ENCODE data around the gene ATP4B.

Gene ATP4B

DNA sequence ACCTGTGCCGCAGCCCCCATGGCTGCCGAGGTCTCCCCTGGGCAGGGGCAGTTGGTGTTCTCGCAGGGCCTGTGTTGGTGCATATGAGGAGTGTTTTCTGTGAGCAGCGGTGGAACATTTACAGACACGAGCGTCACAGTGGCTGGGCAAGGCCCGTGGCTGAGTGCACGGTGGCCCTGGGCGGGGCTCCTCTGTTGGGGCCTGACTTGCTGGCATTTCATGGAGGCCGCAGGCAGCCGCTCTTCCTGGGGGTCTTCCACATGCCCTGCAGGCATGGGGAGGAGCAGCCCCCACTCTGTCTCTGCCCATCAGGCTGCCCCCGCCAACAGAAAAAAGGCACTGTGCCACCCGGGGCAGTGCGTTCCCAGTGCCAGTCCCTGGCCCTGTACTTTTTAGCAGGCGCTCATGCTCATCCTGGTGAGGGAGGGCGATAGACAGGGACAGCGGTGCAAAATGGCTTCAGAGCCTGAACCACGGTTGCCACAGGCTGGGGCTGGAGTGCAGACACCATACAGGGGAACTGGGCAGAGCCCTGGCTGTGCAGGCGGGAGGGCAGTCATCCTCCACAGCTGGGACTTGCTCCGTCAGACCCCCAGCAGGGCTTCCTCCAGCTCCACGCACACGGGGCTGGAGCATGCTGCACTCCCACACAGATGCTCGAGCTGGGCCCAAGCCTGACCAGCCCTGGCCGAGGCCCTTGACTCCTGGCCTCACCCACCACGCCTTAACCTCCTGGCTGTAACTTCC lies 49.9 kb downstream of the ATP4B start:
- no peak for DNase-seq (ENCODE audit: low read depth, low spot score)

DNA sequence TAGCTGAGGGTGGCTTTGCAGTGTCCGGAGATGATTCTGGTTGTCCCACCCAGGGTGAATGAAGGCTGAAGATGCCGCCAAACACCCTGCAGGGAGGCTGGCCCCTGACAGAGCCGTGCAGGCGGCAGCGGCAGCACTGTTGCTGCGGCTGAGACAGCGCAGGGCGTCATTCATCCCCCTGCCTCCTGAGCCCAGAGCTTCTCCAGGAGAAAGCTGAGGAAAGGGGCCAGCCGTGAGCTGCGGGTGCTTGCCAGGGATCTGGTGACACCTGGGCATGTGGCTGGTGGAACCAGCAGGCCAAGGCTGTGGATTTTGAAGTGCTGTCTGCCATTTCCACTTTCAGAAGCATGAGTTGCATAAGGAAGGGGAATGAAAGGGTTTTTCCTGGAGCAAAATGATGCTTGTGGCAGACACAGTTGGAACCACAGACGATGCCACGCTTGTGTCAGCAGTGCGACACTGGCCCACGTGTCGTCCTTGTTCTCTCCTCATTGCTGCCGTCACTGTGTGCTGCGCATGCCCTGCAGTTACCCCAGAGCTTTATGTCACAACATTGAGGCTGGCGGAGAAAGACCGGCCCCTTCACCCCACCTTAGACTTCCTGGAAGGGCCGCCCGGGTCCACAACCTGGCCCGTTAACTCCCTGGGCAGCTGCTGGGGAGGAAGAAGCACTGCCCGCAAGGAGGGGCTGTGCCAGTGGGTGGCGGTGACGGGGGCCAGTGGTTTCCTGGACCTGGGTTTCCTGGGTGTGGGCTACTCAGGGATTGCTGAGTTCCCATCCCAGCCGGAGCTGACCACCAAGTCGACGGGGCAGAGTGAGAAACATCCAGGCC lies 50.7 kb downstream of the ATP4B start:
- DNase-seq (ENCODE audit: low read depth, low spot score), result no peak

DNA sequence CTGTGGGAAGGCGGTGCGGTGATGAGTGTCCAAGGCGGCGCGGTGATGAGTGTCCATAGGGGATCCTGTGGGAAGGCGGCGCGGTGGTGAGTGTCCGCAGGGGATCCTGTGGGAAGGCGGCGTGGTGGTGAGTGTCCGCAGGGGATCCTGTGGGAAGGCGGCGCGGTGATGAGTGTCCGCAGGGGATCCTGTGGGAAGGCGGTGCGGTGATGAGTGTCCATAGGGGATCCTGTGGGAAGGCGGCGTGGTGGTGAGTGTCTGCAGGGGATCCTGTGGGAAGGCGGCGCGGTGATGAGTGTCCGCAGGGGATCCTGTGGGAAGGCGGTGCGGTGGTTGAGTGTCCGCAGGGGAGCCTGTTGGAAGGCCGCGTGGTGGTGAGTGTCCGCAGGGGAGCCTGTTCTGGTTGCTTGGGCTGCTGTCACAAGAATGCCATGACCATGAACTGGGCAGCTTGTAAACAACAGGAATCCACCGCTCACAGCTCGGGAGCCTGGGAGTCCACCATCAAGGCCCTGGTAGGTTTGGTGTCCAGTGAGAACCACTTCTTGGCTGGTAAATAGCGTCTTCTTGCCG lies 52.0 kb downstream of the ATP4B start:
- no peak for DNase-seq (ENCODE audit: low read depth, low spot score)

DNA sequence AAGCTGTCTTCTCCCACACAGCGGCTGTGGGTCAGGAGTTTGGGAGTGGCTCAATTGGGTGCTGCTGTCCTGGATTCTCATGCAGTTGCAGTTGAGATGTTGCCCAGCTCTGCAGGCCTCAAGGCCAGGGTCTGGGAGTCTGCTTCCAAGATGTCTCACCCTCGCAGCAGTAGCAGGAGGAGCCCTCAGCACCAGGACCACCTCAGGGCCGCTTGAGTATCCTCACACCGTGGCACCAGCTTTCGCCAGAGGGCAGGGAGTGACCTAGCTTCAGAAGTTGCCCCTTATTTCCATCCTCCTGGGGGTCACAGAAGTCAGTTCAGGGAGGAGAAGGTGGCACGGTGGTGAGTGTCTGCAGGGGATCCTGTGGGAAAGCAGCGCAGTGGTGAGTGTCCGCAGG lies 52.5 kb downstream of the ATP4B start:
- DNase-seq (ENCODE audit: low read depth, low spot score), result no peak

DNA sequence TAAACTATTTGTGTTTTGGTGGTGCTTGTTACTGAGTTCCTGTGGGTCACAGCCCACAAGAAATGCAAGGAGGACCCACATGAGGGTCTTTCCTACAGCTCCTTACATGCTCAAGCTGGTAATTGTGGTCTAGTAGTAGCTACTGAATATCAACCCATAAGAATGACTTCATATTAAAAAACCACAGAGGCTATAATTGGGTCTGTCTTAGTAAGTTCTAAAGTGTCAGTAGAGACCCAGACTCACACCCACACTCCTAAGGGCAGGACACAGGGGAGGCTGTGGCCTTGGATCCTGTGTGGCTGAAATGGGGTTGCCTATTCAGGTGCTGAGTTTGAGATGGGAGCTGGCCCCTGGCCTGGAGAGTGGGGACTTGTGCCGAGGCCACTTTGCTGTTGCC lies 53.8 kb downstream of the ATP4B start:
- no peak for DNase-seq (ENCODE audit: low read depth, low spot score)

DNA sequence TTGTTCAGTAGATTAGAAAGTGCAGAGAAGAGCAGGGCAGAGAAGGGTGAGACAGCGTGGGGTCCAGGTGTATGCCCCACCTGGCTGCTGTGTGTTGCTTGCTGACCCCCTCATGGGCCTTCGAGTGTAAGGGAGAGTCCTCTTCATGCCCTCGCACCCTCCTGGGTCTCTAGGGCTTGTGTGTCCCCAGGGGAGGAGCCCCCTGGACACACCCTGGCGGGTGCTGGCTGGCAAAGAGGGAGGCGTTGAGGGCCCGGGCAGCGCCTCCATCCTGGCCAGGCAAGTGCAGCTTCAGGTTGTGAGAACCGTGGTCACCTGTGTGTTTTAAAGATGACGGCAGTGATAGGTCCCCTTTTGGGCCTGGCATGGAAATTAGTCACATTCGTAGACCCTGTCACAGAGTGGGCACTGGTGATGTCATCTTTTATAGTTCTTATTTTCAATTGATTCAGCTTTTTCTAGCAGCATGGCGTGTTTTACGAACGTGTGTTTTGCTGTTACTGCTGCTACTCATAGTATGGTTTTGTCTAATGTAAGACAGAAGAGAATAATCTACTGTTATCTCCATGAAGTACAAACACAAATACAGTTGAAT lies 54.8 kb downstream of the ATP4B start:
- DNase-seq (ENCODE audit: low read depth, low spot score), result no peak

DNA sequence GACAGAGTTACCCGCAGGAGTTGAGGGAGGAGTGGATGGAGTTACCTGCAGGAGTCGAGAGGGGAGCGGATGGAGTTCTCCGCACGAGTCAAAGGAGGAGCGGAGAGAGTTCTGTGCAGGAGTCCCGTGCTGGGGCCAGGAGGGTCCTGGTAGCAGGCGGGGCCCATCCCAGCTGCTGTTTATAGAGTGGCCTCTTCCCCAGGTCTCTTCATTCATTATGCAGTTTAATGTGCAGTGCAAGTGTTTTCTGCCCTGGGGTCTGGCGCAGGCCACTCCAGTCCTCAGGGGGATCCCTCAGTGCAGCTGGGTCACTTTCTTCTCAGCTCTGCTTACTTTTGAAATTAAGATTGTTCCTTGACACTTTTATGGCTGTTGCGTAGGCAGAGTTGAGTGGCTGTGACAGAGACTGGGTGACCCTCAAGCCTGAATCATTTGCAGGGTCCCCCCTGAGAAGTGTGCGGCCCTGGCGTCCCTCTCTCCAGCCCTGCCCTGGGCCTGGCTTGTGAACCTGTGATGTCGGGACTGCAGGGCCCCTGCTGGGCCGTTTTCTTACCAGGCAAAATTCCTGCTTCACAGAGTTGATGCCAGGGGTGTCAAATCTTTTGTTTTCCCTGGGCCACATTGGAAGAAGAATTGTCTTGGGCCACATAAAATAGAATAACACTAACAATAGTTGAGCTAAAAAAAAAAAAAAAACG lies 55.6 kb downstream of the ATP4B start:
- DNase-seq (ENCODE audit: low read depth, low spot score), result no peak

DNA sequence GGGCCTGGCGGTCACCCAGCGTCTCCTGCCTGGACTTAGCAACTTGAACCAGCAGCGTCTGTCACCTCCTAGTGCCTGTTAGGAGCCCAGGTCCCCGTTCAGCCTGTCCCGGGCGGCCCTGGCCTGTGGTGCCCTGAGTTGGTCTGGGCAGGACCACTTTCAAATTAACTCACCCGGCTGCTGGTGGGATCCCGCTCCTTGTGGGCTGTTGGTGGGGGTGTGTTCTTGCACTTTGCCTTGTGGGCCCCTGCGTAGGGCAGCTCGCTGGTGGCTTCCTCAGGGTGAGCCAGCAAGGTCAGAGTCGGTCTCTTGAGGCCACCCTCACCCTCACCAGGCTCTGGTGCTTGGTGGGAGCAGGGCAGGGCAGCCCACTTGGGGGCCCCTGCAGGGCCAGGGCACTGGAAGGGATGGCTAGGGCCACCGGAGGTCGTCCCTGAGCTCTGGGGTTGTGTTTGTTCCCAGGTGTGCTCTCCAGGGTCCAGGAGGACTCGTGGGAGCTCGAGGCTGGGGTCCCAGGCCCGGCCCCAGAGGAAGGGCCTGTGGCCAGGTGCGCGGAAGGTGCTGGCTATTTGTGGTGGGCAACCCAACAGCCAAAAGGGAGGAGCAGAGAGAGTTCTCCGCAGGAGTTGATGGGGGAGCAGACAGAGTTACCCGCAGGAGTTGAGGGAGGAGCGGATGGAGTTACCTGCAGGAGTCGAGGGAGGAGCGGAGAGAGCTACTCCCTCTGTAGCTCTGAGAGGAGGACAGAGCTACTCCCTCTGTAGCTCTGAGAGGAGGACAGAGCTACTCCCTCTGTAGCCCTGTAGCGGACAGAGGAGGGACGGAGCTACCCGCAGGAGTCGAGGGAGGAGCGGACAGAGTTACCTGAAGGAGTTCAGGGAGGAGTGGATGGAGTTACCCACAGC lies 56.6 kb downstream of the ATP4B start:
- no peak for DNase-seq (ENCODE audit: low read depth, low spot score)

DNA sequence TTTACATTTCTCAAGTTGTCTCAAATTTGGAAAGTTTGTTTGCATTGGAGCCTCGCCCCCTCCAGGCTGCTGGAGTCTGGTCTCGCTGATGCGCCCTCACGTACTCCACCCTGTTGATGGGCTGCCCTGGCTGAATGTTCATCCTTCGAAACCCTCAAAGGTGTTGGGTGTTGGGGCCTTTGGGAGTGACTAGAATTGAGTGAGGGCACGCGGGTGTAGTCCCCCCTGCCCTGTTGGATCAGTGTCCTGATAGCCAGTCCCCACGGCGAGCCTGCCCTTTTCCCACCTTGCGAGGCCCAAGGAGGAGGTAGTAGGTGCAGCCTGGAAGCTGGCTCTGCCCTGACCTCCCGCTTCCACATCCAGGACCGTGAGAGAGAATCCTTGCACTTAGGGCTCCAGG lies 58.6 kb downstream of the ATP4B start:
- DNase-seq (ENCODE audit: low read depth, low spot score), result no peak
